Gastrocnemius medialis (tissue), 4 donors: Measurements from ENCODE around the gene CAND2. TPM values are rescaled to one million over a fixed set of nuclear protein-coding genes. Genes with fewer than 3 reads are reported as not detected.
"Not testable (repeated sequence)": the region's sequence is repeated elsewhere in the genome, so short reads cannot be mapped to it uniquely, and the experiment has no call there.

Experiments
- ATAC-seq, 2 donors: fragments of 150-250 bp; one replicate each; pipeline ENCODE4 v1.9.1; 2016
- DNase-seq, 2 donors: peaks; one replicate each; pipeline ENCODE4 v3.0.0-alpha.2; 2019
- H3K27ac ChIP-seq, 4 donors: fragments of 200-600 bp; sonication (generic); 1 replicate in 1 of 4; 2 replicates in 3 of 4; pipeline ENCODE4 v1.5.1; 2016 to 2018; ENCODE audit warnings: mild to moderate bottlenecking in 2 of 4, moderate library complexity in 1 of 4
- H3K27me3 ChIP-seq, 3 donors: fragments of 200-600 bp; sonication (generic) in 2 of 3; 1 replicate in 1 of 3; 2 replicates in 2 of 3; pipeline versions ENCODE4 v1.5.1 to v1.6.0; 2016 to 2019; ENCODE audit warnings: mild to moderate bottlenecking in 1 of 3, moderate library complexity in 1 of 3
- H3K36me3 ChIP-seq, 2 donors: fragments of 200-600 bp; sonication (generic) in 1 of 2; one replicate each; pipeline ENCODE4 v1.5.1; 2017 to 2018
- H3K4me1 ChIP-seq, 2 donors: fragments of 200-600 bp; sonication (generic) in 1 of 2; one replicate each; pipeline ENCODE4 v1.5.1; 2016 to 2017; ENCODE audit warnings: mild to moderate bottlenecking in 2 of 2
- H3K4me3 ChIP-seq, 4 donors: fragments of 200-600 bp; sonication (generic) in 3 of 4; 1 replicate in 1 of 4; 2 replicates in 3 of 4; pipeline ENCODE4 v1.5.1; 2016 to 2019; ENCODE audit warnings: mild to moderate bottlenecking in 2 of 4
- H3K9me3 ChIP-seq, 3 donors: fragments of 200-600 bp; sonication (generic) in 2 of 3; 1 replicate in 1 of 3; 2 replicates in 2 of 3; pipeline ENCODE4 v1.5.1; 2016 to 2019
- CTCF ChIP-seq, 5 experiments: fragments of 450-650 bp in 3 of 5; fragments of 200-600 bp in 2 of 5; sonication (generic) in 2 of 5; IDR thresholded peaks in 4 of 5; conservative IDR thresholded peaks in 1 of 5; 1 replicate in 4 of 5; 2 replicates in 1 of 5; pipeline ENCODE4 v1.5.1; 2016 to 2019; ENCODE audit warnings: antibody characterized with exemption in 5 of 5, mild to moderate bottlenecking in 3 of 5, moderate library complexity in 3 of 5
- POLR2A ChIP-seq, 2 donors: fragments of 450-650 bp; IDR thresholded peaks; one replicate each; pipeline ENCODE4 v1.6.1; 2017; ENCODE audit warnings: antibody characterized with exemption in 2 of 2, mild to moderate bottlenecking in 2 of 2, moderate library complexity in 2 of 2
- in situ Hi-C, 4 donors: fragments of 200-750 bp; cut with MboI; loops; one replicate each; pipeline versions ENCODE4 v1.15.0 to v1.8.0; 2017; ENCODE audit warnings: low sequenced_read_pairs in 4 of 4
- intact Hi-C: fragments of 100-400 bp; cut with DNase I; formaldehyde crosslinking; loops from one replicate; pipeline ENCODE4 v1.15.1; 2023; ENCODE audit warnings: low total_unique reads
- total RNA-seq, 4 donors: library from RNA; depleted of rRNA; stranded (reverse); fragments of >200 nt; gene quantifications; one replicate each; pipeline versions ENCODE4 v1.1.0 to v1.2.3, GENCODE V29; 2016

Gene CAND2
- total RNA-seq, 4 donors from 2014 or later, result 133 to 308 (median 181) TPM

- TF ChIP-seq CTCF (IDR thresholded peaks at IDR 0.05 in 4 of 5, conservative IDR thresholded peaks at IDR 0.05 in 1 of 5), result peak in 3 of 5 experiments; percentile 8 to 37 (median 33)
- TF ChIP-seq POLR2A (IDR thresholded peaks at IDR 0.05), result no peak
- Histone ChIP-seq H3K4me1 (peaks cover 7 to 17% of the 10 kb centered on the region in 2 donors), H3K27ac (no peak overlapping the region), H3K36me3 (no peaks in the 10 kb centered on the region), H3K4me3 (peak overlapping the region in 3 of 4 donors; percentile 25 to 31 (median 31)), H3K27me3 (no peaks in the 10 kb centered on the region), H3K9me3 (no peaks in the 10 kb centered on the region)
- in situ Hi-C loops (loop anchor here in 3 of 4 donors (25.0 kb wide), 1 partner anchor 111 kb away; no protein-coding TSS in a partner anchor), intact Hi-C loops (no loop called here)
- ATAC-seq (no peak), DNase-seq (no peak)
Observed at GRCh38 chr3:12875857-12876836, 79.7 kb downstream of the CAND2 start.

GRCh38 chr3:12877040-12877439, 80.6 kb downstream of the CAND2 start:
- no peak overlapping the region for H3K4me3 ChIP-seq
- DNase-seq, result no peak

GRCh38 chr3:12878141-12878574, 81.7 kb downstream of the CAND2 start:
- Histone ChIP-seq H3K36me3 (no peaks in the 10 kb centered on the region), H3K27me3 (no peaks in the 10 kb centered on the region), H3K4me1 (peaks cover 0 to 6% of the 10 kb centered on the region in 2 donors), H3K27ac (no peak overlapping the region), H3K4me3 (no peak overlapping the region), H3K9me3 (no peaks in the 10 kb centered on the region)
- intact Hi-C loops (no loop called here), in situ Hi-C loops (loop anchor here in 3 of 4 donors (25.0 kb wide), 1 partner anchor 109 kb away; no protein-coding TSS in a partner anchor)
- no peak for TF ChIP-seq CTCF (IDR thresholded peaks at IDR 0.05 in 4 of 5, conservative IDR thresholded peaks at IDR 0.05 in 1 of 5)
- no peak for TF ChIP-seq POLR2A (IDR thresholded peaks at IDR 0.05)
- no peak for DNase-seq
- no peak for ATAC-seq

More at GRCh38 chr3:12877040-12877439, 80.6 kb downstream of the CAND2 start:
- Histone ChIP-seq H3K9me3 (no peaks in the 10 kb centered on the region), H3K36me3 (no peaks in the 10 kb centered on the region), H3K27me3 (no peaks in the 10 kb centered on the region), H3K4me1 (peaks cover 0 to 10% of the 10 kb centered on the region in 2 donors), H3K27ac (no peak overlapping the region)
- ATAC-seq, result no peak
- intact Hi-C loops, result no loop called here
- in situ Hi-C loops, result loop anchor here in 3 of 4 donors (25.0 kb wide), 1 partner anchor 110 kb away; no protein-coding TSS in a partner anchor
- TF ChIP-seq CTCF (IDR thresholded peaks at IDR 0.05 in 4 of 5, conservative IDR thresholded peaks at IDR 0.05 in 1 of 5) (no peak), POLR2A (IDR thresholded peaks at IDR 0.05) (no peak)

GRCh38 chr3:12878758-12879157, 82.3 kb downstream of the CAND2 start:
- H3K36me3 ChIP-seq, H3K9me3 ChIP-seq, intact Hi-C loops, H3K27ac ChIP-seq, DNase-seq, ATAC-seq, H3K4me3 ChIP-seq, H3K27me3 ChIP-seq, H3K4me1 ChIP-seq: not testable (repeated sequence)
- in situ Hi-C loops, result loop anchor here in 3 of 4 donors (25.0 kb wide), 1 partner anchor 109 kb away; no protein-coding TSS in a partner anchor
